ENCODE measurements around the gene EGF.
"Not testable (repeated sequence)": the region's sequence is repeated elsewhere in the genome, so short reads cannot be mapped to it uniquely, and the experiment has no call there.

Gene EGF

GRCh38 chr4:109915385-109916026 lies 2.8 kb downstream of the EGF start:
- DNase-seq, result peak in 1 of 3 experiments; percentile 10

- no peak for DNase-seq
Measured at GRCh38 chr4:109916027-109916409, 3.3 kb downstream of the EGF start.

GRCh38 chr4:109921384-109921808 lies 8.7 kb downstream of the EGF start:
- peak in 2 of 3 experiments; percentile 25 to 65 for DNase-seq

- no peak for DNase-seq
Measured at GRCh38 chr4:109925396-109925795, 12.7 kb downstream of the EGF start.

- DNase-seq, result no peak
Measured at GRCh38 chr4:109928327-109929045, 15.8 kb downstream of the EGF start.

GRCh38 chr4:109930464-109930863 lies 17.8 kb downstream of the EGF start:
- DNase-seq, result no peak

GRCh38 chr4:109930872-109931271 lies 18.2 kb downstream of the EGF start:
- DNase-seq, result no peak

- DNase-seq, result no peak
Measured at GRCh38 chr4:109931318-109931717, 18.6 kb downstream of the EGF start.

GRCh38 chr4:109937352-109937751 lies 24.7 kb downstream of the EGF start:
- not testable (repeated sequence) for DNase-seq

GRCh38 chr4:109939190-109939589 lies 26.5 kb downstream of the EGF start:
- DNase-seq, result no peak

GRCh38 chr4:109942292-109942926 lies 29.7 kb downstream of the EGF start:
- DNase-seq, result no peak

- no peak for DNase-seq
Measured at GRCh38 chr4:109943745-109944144, 31.1 kb downstream of the EGF start.

GRCh38 chr4:109944591-109944990 lies 31.9 kb downstream of the EGF start:
- DNase-seq, result no peak

GRCh38 chr4:109945056-109945455 lies 32.4 kb downstream of the EGF start:
- DNase-seq, result no peak

- DNase-seq, result no peak
Measured at GRCh38 chr4:109946120-109946519, 33.4 kb downstream of the EGF start.

- DNase-seq, result no peak
Measured at GRCh38 chr4:109947457-109947856, 34.8 kb downstream of the EGF start.

- no peak for DNase-seq
Measured at GRCh38 chr4:109947918-109948317, 35.2 kb downstream of the EGF start.

GRCh38 chr4:109949099-109949718 lies 36.5 kb downstream of the EGF start:
- not testable (repeated sequence) for DNase-seq

- DNase-seq, result peak in 1 of 3 experiments; percentile 61
Measured at GRCh38 chr4:109952612-109953011, 39.9 kb downstream of the EGF start.

- no peak for DNase-seq
Measured at GRCh38 chr4:109953556-109953955, 40.9 kb downstream of the EGF start.

- no peak for DNase-seq
Measured at GRCh38 chr4:109955146-109955545, 42.5 kb downstream of the EGF start.

- no peak for DNase-seq
Measured at GRCh38 chr4:109957227-109957626, 44.5 kb downstream of the EGF start.

GRCh38 chr4:109959195-109959594 lies 46.5 kb downstream of the EGF start:
- no peak for DNase-seq

GRCh38 chr4:109962401-109962800 lies 49.7 kb downstream of the EGF start:
- DNase-seq, result no peak
